Kidney epithelial cell (primary cell): Measurements from ENCODE around the gene DENND6B. TPM values are rescaled to one million over a fixed set of nuclear protein-coding genes. Genes with fewer than 3 reads are reported as not detected.

Source experiments
- DNase-seq: peaks from one replicate; pipeline ENCODE4 v3.0.0-alpha.2; 2010; ENCODE audit warnings: low read depth
- H3K27me3 ChIP-seq: 2 replicates; pipeline ENCODE4 v1.6.0; 2011; ENCODE audit warnings: low read length; ENCODE audit not compliant: control insufficient read depth, insufficient read depth
- H3K36me3 ChIP-seq: 2 replicates; pipeline ENCODE4 v1.5.1; 2011; ENCODE audit warnings: low read length; ENCODE audit not compliant: control insufficient read depth, insufficient read depth
- H3K4me3 ChIP-seq: 2 replicates; pipeline ENCODE4 v1.5.1; 2011; ENCODE audit warnings: low read depth, mild to moderate bottlenecking, control low read depth, low read length
- total RNA-seq: library from RNA; depleted of rRNA; stranded (reverse); fragments of >200 nt; gene quantifications from 2 replicates; pipeline ENCODE4 v1.2.3, GENCODE V29; 2015
- TF ChIP-seq, protein P1 (sequence below): IDR thresholded peaks from 2 replicates; pipeline ENCODE4 v1.5.1; 2011; ENCODE audit warnings: mild to moderate bottlenecking, moderate library complexity, low read length, control low read depth, inconsistent platforms; ENCODE audit not compliant: insufficient read depth, poor library complexity, severe bottlenecking

The DENND6B gene
- total RNA-seq, 1 donor from 2014 or later: 4.5 TPM

DNA sequence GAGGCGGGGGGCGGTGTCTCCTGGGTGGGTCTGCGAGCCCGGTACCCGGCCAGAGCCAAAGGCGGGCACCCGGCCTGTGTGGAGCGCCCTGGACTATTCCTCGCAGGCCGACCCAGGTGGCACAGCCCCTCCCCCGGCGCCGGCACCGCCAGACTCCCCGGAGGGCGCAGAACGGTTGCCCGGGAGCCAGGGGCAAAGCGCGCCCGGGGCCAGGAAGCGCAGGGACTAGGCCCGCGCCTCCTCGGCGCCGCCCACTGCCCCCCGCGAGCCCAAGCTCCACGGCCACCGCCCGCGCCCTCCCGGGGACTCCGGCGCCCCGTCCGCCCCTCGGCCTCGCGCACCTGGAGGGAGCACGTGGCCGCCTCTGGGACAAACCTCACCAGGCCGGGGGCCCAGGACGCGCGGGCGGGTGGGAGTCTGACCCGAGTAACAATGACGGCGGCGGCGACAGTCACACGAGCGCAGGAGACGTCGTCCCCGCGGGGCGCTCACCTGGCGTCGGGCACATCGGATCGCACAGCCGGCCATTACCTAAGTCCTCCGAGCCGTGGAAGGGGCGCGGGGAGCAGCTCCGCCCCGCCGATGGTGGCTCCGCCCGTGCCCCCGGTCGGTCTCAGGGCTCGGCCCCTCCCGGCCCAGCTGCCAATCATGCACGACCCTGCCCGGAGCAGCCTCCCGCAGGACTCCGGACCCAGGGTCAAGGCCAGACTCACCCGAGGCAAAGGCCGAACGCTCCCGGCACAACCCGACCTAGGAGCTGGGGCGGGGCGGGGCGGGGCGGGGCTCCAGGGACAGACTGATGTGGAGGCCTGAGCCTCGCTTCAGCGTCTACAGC is 26.8 kb downstream of the DENND6B start:
- Histone ChIP-seq H3K27me3 (no peaks in the 10 kb centered on the region), H3K36me3 (peaks cover 1% of the 10 kb centered on the region), H3K4me3 (peak overlapping the region; percentile 21)
- no peak for DNase-seq
- TF ChIP-seq, protein P1, sequence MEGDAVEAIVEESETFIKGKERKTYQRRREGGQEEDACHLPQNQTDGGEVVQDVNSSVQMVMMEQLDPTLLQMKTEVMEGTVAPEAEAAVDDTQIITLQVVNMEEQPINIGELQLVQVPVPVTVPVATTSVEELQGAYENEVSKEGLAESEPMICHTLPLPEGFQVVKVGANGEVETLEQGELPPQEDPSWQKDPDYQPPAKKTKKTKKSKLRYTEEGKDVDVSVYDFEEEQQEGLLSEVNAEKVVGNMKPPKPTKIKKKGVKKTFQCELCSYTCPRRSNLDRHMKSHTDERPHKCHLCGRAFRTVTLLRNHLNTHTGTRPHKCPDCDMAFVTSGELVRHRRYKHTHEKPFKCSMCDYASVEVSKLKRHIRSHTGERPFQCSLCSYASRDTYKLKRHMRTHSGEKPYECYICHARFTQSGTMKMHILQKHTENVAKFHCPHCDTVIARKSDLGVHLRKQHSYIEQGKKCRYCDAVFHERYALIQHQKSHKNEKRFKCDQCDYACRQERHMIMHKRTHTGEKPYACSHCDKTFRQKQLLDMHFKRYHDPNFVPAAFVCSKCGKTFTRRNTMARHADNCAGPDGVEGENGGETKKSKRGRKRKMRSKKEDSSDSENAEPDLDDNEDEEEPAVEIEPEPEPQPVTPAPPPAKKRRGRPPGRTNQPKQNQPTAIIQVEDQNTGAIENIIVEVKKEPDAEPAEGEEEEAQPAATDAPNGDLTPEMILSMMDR: no peak

GRCh38 chr22:50298937-50299784 is 27.7 kb downstream of the DENND6B start:
- Histone ChIP-seq H3K4me3 (no peak overlapping the region), H3K27me3 (no peaks in the 10 kb centered on the region), H3K36me3 (peaks cover 1% of the 10 kb centered on the region)
- TF ChIP-seq, protein P1: no peak
- no peak for DNase-seq

- TF ChIP-seq, protein P1: no peak
- Histone ChIP-seq H3K36me3 (no peaks in the 10 kb centered on the region), H3K4me3 (no peak overlapping the region), H3K27me3 (no peaks in the 10 kb centered on the region)
- DNase-seq: no peak
Measured at GRCh38 chr22:50298266-50298637, 28.6 kb downstream of the DENND6B start.

- H3K36me3 ChIP-seq: no peaks in the 10 kb centered on the region
- H3K27me3 ChIP-seq: no peaks in the 10 kb centered on the region
- DNase-seq: no peak
- no peak overlapping the region for H3K4me3 ChIP-seq
- TF ChIP-seq, protein P1: no peak
Measured at GRCh38 chr22:50297510-50298265, 29.1 kb downstream of the DENND6B start.

- Histone ChIP-seq H3K36me3 (no peaks in the 10 kb centered on the region), H3K27me3 (no peaks in the 10 kb centered on the region), H3K4me3 (no peak overlapping the region)
- DNase-seq: no peak
- TF ChIP-seq, protein P1: no peak
Measured at GRCh38 chr22:50296658-50297490, 29.9 kb downstream of the DENND6B start.
